Progenitor cell of endocrine pancreas (in vitro differentiated cells): ENCODE data around the gene STAC3. TPM values are rescaled to one million over a fixed set of nuclear protein-coding genes. Genes with fewer than 3 reads are reported as not detected.

Experiments used
- DNase-seq: peaks from one replicate; pipeline ENCODE4 v3.0.0; 2021; ENCODE audit warnings: low spot score; ENCODE audit not compliant: unreplicated experiment
- H3K27ac Mint-ChIP-seq: 2 replicates; pipeline ENCODE4 v1.8.0; 2021; ENCODE audit warnings: mild to moderate bottlenecking, moderate library complexity, mixed read lengths
- H3K27me3 Mint-ChIP-seq: 2 replicates; pipeline ENCODE4 v1.8.0; 2021; ENCODE audit warnings: mixed read lengths
- H3K36me3 Mint-ChIP-seq: 2 replicates; pipeline ENCODE4 v1.8.0; 2022; ENCODE audit warnings: mixed read lengths; ENCODE audit not compliant: insufficient read depth
- H3K4me1 Mint-ChIP-seq: 2 replicates; pipeline ENCODE4 v1.8.0; 2021; ENCODE audit warnings: low read depth, mixed read lengths
- H3K4me3 Mint-ChIP-seq: 2 replicates; pipeline ENCODE4 v1.8.0; 2021; ENCODE audit warnings: low read depth, mild to moderate bottlenecking, moderate library complexity, mixed read lengths
- H3K9me3 Mint-ChIP-seq: 2 replicates; pipeline ENCODE4 v1.8.0; 2021; ENCODE audit warnings: low read depth, mixed read lengths
- CTCF ChIP-seq: fragments of 200-600 bp; sonication (generic); IDR thresholded peaks from one replicate; pipeline ENCODE4 v1.5.0; 2021; ENCODE audit warnings: antibody characterized with exemption, mild to moderate bottlenecking; ENCODE audit not compliant: unreplicated experiment
- total RNA-seq: library from RNA; stranded (reverse); gene quantifications from 2 replicates; pipeline ENCODE4 v1.2.1, GENCODE V29; 2021

STAC3 gene
- total RNA-seq, 1 donor from 2014 or later = 6.0 TPM

DNA sequence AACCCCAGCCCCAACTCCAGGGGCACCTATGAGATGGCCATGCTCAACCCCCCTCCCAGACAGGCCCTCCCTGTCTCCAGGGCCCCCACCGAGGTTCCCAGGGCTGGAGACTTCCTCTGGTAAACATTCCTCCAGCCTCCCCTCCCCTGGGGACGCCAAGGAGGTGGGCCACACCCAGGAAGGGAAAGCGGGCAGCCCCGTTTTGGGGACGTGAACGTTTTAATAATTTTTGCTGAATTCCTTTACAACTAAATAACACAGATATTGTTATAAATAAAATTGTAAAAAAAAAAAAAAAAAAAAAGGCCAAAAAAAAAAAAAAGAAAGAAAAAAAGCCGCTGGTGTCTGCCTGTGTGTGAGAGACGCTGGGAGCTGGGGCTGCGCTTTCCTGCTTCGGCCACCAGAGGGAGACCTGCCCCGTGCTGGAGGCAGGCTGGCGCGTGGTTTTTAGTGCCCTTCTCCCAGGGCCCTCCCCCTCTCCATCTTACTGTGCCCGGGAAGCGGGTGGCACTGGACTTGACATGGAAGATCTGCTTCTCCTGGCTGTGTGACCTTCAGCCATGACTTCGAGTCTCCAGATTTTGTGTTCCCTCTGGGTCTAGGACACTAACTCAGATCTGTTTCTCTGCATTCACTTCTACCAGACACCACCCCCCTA is 37.8 kb downstream of the STAC3 start:
- H3K4me3 Mint-ChIP-seq = no peak overlapping the region
- peak; percentile 91 for TF ChIP-seq CTCF
- H3K9me3 Mint-ChIP-seq = no peaks in the 10 kb centered on the region
- DNase-seq = peak; percentile 80
- peaks cover 23% of the 10 kb centered on the region for H3K4me1 Mint-ChIP-seq
- H3K36me3 Mint-ChIP-seq = peaks cover 6% of the 10 kb centered on the region
- H3K27ac Mint-ChIP-seq = peak overlapping the region; percentile 44
- peaks cover 39% of the 10 kb centered on the region for H3K27me3 Mint-ChIP-seq

DNA sequence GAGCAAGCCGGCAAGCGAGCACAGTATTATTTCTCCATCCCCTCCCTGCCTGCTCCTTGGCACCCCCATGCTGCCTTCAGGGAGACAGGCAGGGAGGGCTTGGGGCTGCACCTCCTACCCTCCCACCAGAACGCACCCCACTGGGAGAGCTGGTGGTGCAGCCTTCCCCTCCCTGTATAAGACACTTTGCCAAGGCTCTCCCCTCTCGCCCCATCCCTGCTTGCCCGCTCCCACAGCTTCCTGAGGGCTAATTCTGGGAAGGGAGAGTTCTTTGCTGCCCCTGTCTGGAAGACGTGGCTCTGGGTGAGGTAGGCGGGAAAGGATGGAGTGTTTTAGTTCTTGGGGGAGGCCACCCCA is 38.3 kb downstream of the STAC3 start:
- no peak overlapping the region for H3K4me3 Mint-ChIP-seq
- H3K27ac Mint-ChIP-seq = no peak overlapping the region
- no peak for TF ChIP-seq CTCF
- no peaks in the 10 kb centered on the region for H3K9me3 Mint-ChIP-seq
- no peak for DNase-seq
- H3K4me1 Mint-ChIP-seq = peaks cover 23% of the 10 kb centered on the region
- H3K27me3 Mint-ChIP-seq = peaks cover 34% of the 10 kb centered on the region
- peaks cover 8% of the 10 kb centered on the region for H3K36me3 Mint-ChIP-seq

GRCh38 chr12:57211791-57212700 is 38.9 kb downstream of the STAC3 start:
- no peaks in the 10 kb centered on the region for H3K9me3 Mint-ChIP-seq
- peaks cover 11% of the 10 kb centered on the region for H3K36me3 Mint-ChIP-seq
- H3K27ac Mint-ChIP-seq = no peak overlapping the region
- peaks cover 19% of the 10 kb centered on the region for H3K4me1 Mint-ChIP-seq
- no peak for DNase-seq
- no peak overlapping the region for H3K4me3 Mint-ChIP-seq
- TF ChIP-seq CTCF = no peak
- peaks cover 28% of the 10 kb centered on the region for H3K27me3 Mint-ChIP-seq

GRCh38 chr12:57210926-57211692 is 39.9 kb downstream of the STAC3 start:
- no peak for DNase-seq
- H3K9me3 Mint-ChIP-seq = no peaks in the 10 kb centered on the region
- peaks cover 11% of the 10 kb centered on the region for H3K36me3 Mint-ChIP-seq
- H3K4me3 Mint-ChIP-seq = no peak overlapping the region
- H3K27me3 Mint-ChIP-seq = peaks cover 28% of the 10 kb centered on the region
- H3K4me1 Mint-ChIP-seq = peaks cover 19% of the 10 kb centered on the region
- TF ChIP-seq CTCF = no peak
- H3K27ac Mint-ChIP-seq = no peak overlapping the region

- Mint-ChIP-seq H3K9me3 (no peaks in the 10 kb centered on the region), H3K4me3 (no peak overlapping the region), H3K36me3 (peaks cover 11% of the 10 kb centered on the region), H3K27me3 (peaks cover 22% of the 10 kb centered on the region), H3K4me1 (peaks cover 15% of the 10 kb centered on the region), H3K27ac (no peak overlapping the region)
- no peak for TF ChIP-seq CTCF
- DNase-seq = no peak
These were observed 40.5 kb downstream of the STAC3 start for GRCh38 chr12:57210461-57210860.
